B cell (primary cell): Measurements from ENCODE around the gene PRRT1. TPM values are rescaled to one million over a fixed set of nuclear protein-coding genes. Genes with fewer than 3 reads are reported as not detected.

Experiments used
- ATAC-seq: fragments of 200-7000 bp; cut with Tn5 transposase; one replicate; pipeline ENCODE4 v1.10.0; 2021; ENCODE audit warnings: low read depth, mild to moderate bottlenecking, moderate number of reproducible peaks, moderate library complexity
- CTCF ChIA-PET: fragments of 350-600 bp; sonication (Branson Sonifier 250); formaldehyde crosslinking; loops from one replicate; lab custom pipeline; 2021; ENCODE audit warnings: antibody characterized with exemption, inconsistent platforms; lab: Charles Lee
- POLR2A ChIA-PET: fragments of 350-600 bp; sonication (Branson Sonifier 250); formaldehyde crosslinking; loops from one replicate; lab custom pipeline; 2021; ENCODE audit warnings: antibody characterized with exemption; lab: Charles Lee
- DNase-seq: peaks from one replicate; pipeline ENCODE4 v3.0.0; 2013
- H2AFZ ChIP-seq: 2 replicates; pipeline ENCODE4 v1.6.1; 2012; ENCODE audit warnings: mild to moderate bottlenecking, low read depth, low read length; ENCODE audit not compliant: insufficient read depth, poor library complexity, severe bottlenecking
- H3K27ac ChIP-seq, 2 donors: 1 replicate in 1 of 2; 2 replicates in 1 of 2; pipeline ENCODE4 v1.5.1; 2012 to 2013; ENCODE audit warnings: low read length in 2 of 2, mild to moderate bottlenecking in 2 of 2, moderate library complexity in 1 of 2
- H3K27me3 ChIP-seq, 4 experiments: fragments of 200-600 bp in 1 of 4; sonication (generic) in 1 of 4; replicated peaks in 1 of 4; 1 replicate in 2 of 4; 2 replicates in 2 of 4; pipeline versions ENCODE4 v1.6.1 to v1.7.0; 2013 to 2016; ENCODE audit warnings: low read length in 3 of 4, mild to moderate bottlenecking in 2 of 4, mixed read lengths in 1 of 4, moderate library complexity in 1 of 4; ENCODE audit not compliant: insufficient read depth in 4 of 4, control insufficient read depth in 3 of 4; ENCODE audit errors: control extremely low read depth in 1 of 4
- H3K36me3 ChIP-seq, 2 experiments: replicated peaks in 1 of 2; 1 replicate in 1 of 2; 2 replicates in 1 of 2; pipeline versions ENCODE4 v1.6.1 to v1.7.1; 2013; ENCODE audit warnings: low read length in 1 of 2; ENCODE audit not compliant: insufficient read depth in 2 of 2, control insufficient read depth in 1 of 2; ENCODE audit errors: control extremely low read depth in 1 of 2, extremely low read depth in 1 of 2
- H3K4me1 ChIP-seq, 2 donors: fragments of 200-600 bp in 1 of 2; sonication (generic) in 1 of 2; 1 replicate in 1 of 2; 2 replicates in 1 of 2; pipeline versions ENCODE4 v1.5.1 to v1.6.1; 2013 to 2017; ENCODE audit warnings: low read length in 2 of 2; ENCODE audit not compliant: control insufficient read depth in 2 of 2, insufficient read depth in 2 of 2
- H3K4me2 ChIP-seq: replicated peaks from 2 replicates; pipeline ENCODE3; 2012; ENCODE audit warnings: mild to moderate bottlenecking, low read depth, low read length; ENCODE audit not compliant: poor library complexity, severe bottlenecking
- H3K4me3 ChIP-seq, 5 experiments: fragments of 200-600 bp in 1 of 5; sonication (generic) in 1 of 5; 1 replicate in 3 of 5; 2 replicates in 2 of 5; pipeline versions ENCODE4 v1.5.1 to v1.7.0; 2011 to 2016; ENCODE audit warnings: low read length in 4 of 5, mild to moderate bottlenecking in 4 of 5, low read depth in 2 of 5, control low read depth in 1 of 5, moderate library complexity in 1 of 5; ENCODE audit not compliant: insufficient read depth in 1 of 5; ENCODE audit errors: control extremely low read depth in 1 of 5, extremely low read depth in 1 of 5
- H3K79me2 ChIP-seq: fragments of 200-600 bp; sonication (generic); one replicate; pipeline ENCODE4 v1.6.0; 2016; ENCODE audit warnings: low read length; ENCODE audit not compliant: control insufficient read depth, insufficient read depth
- H3K9ac ChIP-seq: fragments of 200-600 bp; sonication (generic); 2 replicates; pipeline ENCODE4 v1.6.1; 2017; ENCODE audit warnings: mild to moderate bottlenecking, low read length, moderate library complexity
- H3K9me3 ChIP-seq, 3 donors: one replicate each; pipeline versions ENCODE4 v1.6.1 to v1.7.1; 2013; ENCODE audit warnings: low read length in 2 of 3; ENCODE audit not compliant: control insufficient read depth in 2 of 3, insufficient read depth in 1 of 3; ENCODE audit errors: control extremely low read depth in 1 of 3
- H4K20me1 ChIP-seq: 2 replicates; pipeline ENCODE4 v1.6.0; 2012; ENCODE audit warnings: mild to moderate bottlenecking, low read length; ENCODE audit not compliant: insufficient read depth, control insufficient read depth, poor library complexity, severe bottlenecking
- H3K27ac Mint-ChIP-seq: one replicate; pipeline ENCODE4 v1.8.0; 2021; ENCODE audit warnings: mixed read lengths
- H3K27me3 Mint-ChIP-seq: one replicate; pipeline ENCODE4 v1.8.0; 2021; ENCODE audit warnings: mixed read lengths
- H3K4me1 Mint-ChIP-seq: one replicate; pipeline ENCODE4 v1.8.0; 2021; ENCODE audit warnings: mixed read lengths
- H3K4me3 Mint-ChIP-seq: one replicate; pipeline ENCODE4 v1.8.0; 2021; ENCODE audit warnings: mixed read lengths
- H3K9me3 Mint-ChIP-seq: one replicate; pipeline ENCODE4 v1.8.0; 2022; ENCODE audit warnings: mixed read lengths; ENCODE audit not compliant: insufficient read depth
- EZH2 ChIP-seq: IDR thresholded peaks from 2 replicates; pipeline ENCODE4 v1.6.1; 2012; ENCODE audit warnings: borderline replicate concordance, low read depth, mild to moderate bottlenecking, moderate library complexity, low read length; ENCODE audit not compliant: insufficient read depth, poor library complexity, severe bottlenecking
- WGBS: methylation state at CpG from one replicate; pipeline ENCODE4 v1.1.5; 2013; ENCODE audit warnings: missing lambda C conversion rate; ENCODE audit not compliant: insufficient coverage; 5-methylcytosine and 5-hydroxymethylcytosine counted together
- intact Hi-C: fragments of 100-400 bp; cut with micrococcal nuclease; formaldehyde crosslinking; loops from one replicate; pipeline ENCODE4 v1.10.0; 2022
- polyA plus RNA-seq: library from polyadenylated mRNA; depleted of rRNA; stranded (reverse); fragments of >200 nt; gene quantifications from 2 replicates; pipeline ENCODE4 v1.2.3, GENCODE V29; 2012
- total RNA-seq, 2 donors: library from RNA; stranded (reverse); fragments of 120-200 nt in 1 of 2; gene quantifications; 1 replicate in 1 of 2; 2 replicates in 1 of 2; pipeline versions ENCODE4 v1.2.3 to v1.2.4, GENCODE V29; 2013 to 2022
- TF ChIP-seq, protein P1 (sequence below): fragments of 200-600 bp; IDR thresholded peaks from one replicate; pipeline ENCODE4 v1.8.0; 2022; ENCODE audit warnings: antibody characterized with exemption, mild to moderate bottlenecking

PRRT1 gene
- total and polyA plus RNA-seq, 2 donors (not counting 1 experiment from before 2014, with no cell fraction given), result not detected

DNA sequence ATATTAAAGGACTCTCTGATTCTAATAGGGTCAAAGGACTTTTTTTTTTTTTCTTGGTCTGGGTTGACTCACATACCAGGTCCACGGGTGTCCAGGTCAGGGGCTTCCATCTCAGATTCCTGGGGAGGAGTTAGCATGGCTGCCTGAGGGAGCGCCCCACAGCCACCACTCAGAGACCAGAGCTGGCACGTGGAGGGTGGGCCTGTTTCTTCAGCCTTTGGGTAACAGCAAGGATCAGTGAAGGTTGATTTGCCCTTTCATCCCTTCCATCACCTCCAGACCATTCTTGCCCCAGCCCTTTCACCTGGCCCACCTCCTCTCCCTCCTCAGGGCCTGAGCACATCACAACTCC is 46.6 kb upstream of the PRRT1 start:
- Mint-ChIP-seq H3K9me3 (no peaks in the 10 kb centered on the region), H3K27me3 (no peaks in the 10 kb centered on the region), H3K4me3 (no peak overlapping the region), H3K4me1 (peaks cover 39% of the 10 kb centered on the region), H3K27ac (no peak overlapping the region)
- Histone ChIP-seq H3K36me3 (no peaks in the 10 kb centered on the region), H3K9me3 (no peaks in the 10 kb centered on the region), H3K79me2 (no peaks in the 10 kb centered on the region), H3K27me3 (peaks cover 0 to 2% (median under 1%) of the 10 kb centered on the region in 4 experiments), H3K4me1 (peaks cover 26 to 33% of the 10 kb centered on the region in 2 donors), H3K4me3 (no peak overlapping the region), H3K27ac (peak overlapping the region in 1 of 2 donors; percentile 24), H3K9ac (no peak overlapping the region), H2AFZ (no peak overlapping the region), H3K4me2 (no peak overlapping the region), H4K20me1 (no peaks in the 10 kb centered on the region)
- POLR2A ChIA-PET, result no interaction called here
- WGBS, result 100% methylated on average over 2 of the region's 3 CpGs
- intact Hi-C loops, result loop anchor here (5.0 to 10.0 kb wide), 8 partner anchors 49 to 774 kb away; partner anchors contain the start of genes BAG6, CLIC1, CSNK2B and EHMT2
- ATAC-seq, result no peak
- no peak for TF ChIP-seq EZH2
- TF ChIP-seq, protein P1, sequence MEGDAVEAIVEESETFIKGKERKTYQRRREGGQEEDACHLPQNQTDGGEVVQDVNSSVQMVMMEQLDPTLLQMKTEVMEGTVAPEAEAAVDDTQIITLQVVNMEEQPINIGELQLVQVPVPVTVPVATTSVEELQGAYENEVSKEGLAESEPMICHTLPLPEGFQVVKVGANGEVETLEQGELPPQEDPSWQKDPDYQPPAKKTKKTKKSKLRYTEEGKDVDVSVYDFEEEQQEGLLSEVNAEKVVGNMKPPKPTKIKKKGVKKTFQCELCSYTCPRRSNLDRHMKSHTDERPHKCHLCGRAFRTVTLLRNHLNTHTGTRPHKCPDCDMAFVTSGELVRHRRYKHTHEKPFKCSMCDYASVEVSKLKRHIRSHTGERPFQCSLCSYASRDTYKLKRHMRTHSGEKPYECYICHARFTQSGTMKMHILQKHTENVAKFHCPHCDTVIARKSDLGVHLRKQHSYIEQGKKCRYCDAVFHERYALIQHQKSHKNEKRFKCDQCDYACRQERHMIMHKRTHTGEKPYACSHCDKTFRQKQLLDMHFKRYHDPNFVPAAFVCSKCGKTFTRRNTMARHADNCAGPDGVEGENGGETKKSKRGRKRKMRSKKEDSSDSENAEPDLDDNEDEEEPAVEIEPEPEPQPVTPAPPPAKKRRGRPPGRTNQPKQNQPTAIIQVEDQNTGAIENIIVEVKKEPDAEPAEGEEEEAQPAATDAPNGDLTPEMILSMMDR, result no peak
- DNase-seq, result no peak
- CTCF ChIA-PET, result interaction anchor here (0.7 to 1.5 kb wide), 6 partner anchors 54 to 1573 kb away, joined by 3 to 5 read pairs (median 3); partner anchors contain the start of gene ATF6B
